ENCODE data around the gene SLC5A11. TPM values are rescaled to one million over a fixed set of nuclear protein-coding genes. Genes with fewer than 3 reads are reported as not detected.

SLC5A11 gene
- total RNA-seq, 1 experiment from 2014 or later, result 0.47 TPM

- BruUV-seq (replicated peaks), result no TSS peak
- TF ChIP-seq POLR2A (IDR thresholded peaks at IDR 0.05; ENCODE audit: borderline replicate concordance, extremely low read depth, insufficient read depth, insufficient read length) (no peak), SP1 (IDR thresholded peaks at IDR 0.05; ENCODE audit: low read depth) (no peak), REST (IDR thresholded peaks at IDR 0.05; ENCODE audit: low read depth) (no peak), SRF (IDR thresholded peaks at IDR 0.05; ENCODE audit: low read depth) (no peak), ZBTB33 (IDR thresholded peaks at IDR 0.05; ENCODE audit: extremely low read depth, insufficient replicate concordance, low read length) (no peak), EGR1 (IDR thresholded peaks at IDR 0.05; ENCODE audit: low read depth) (no peak), YY1 (IDR thresholded peaks at IDR 0.05; ENCODE audit: extremely low read depth, insufficient replicate concordance, low read depth, low read length) (no peak), POLR2AphosphoS5 (IDR thresholded peaks at IDR 0.05; ENCODE audit: low read depth, low read length) (no peak), FOSL1 (IDR thresholded peaks at IDR 0.05; ENCODE audit: low read depth) (no peak), RAD21 (IDR thresholded peaks at IDR 0.05; ENCODE audit: low read depth) (no peak), CTCF (IDR thresholded peaks at IDR 0.05 in 2 of 3, conservative IDR thresholded peaks at IDR 0.05 in 1 of 3; ENCODE audit: borderline replicate concordance in 1 of 3, insufficient read depth in 1 of 3, low read depth in 2 of 3, low read length in 2 of 3) (no peak), SIN3A (IDR thresholded peaks at IDR 0.05; ENCODE audit: low read depth) (no peak)
- TF ChIP-seq, protein P1, sequence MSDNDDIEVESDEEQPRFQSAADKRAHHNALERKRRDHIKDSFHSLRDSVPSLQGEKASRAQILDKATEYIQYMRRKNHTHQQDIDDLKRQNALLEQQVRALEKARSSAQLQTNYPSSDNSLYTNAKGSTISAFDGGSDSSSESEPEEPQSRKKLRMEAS (IDR thresholded peaks at IDR 0.05), result no peak
- H3K4me2 ChIP-seq (ENCODE audit: low read length), result no peak overlapping the region
- ChIA-PET CTCF (no interaction called here), RAD21 (ENCODE audit: low non-redundant PET in 1 of 2, low total read pairs in 2 of 2, uncharacterized antibody in 2 of 2, unreplicated experiment in 2 of 2) (no interaction called here), POLR2A (no interaction called here)
- DNase-seq (ENCODE audit: low read depth, low spot score) (no peak), ATAC-seq (no peak)
- H2AFZ ChIP-seq (ENCODE audit: low read depth, low read length, poor library complexity, severe bottlenecking), result no peak overlapping the region
- no peak overlapping the region for H3K27ac ChIP-seq (ENCODE audit: low read depth, low read length)
- H3K27me3 ChIP-seq (ENCODE audit: insufficient read depth, low read length), result no peaks in the 10 kb centered on the region
- H3K79me2 ChIP-seq (ENCODE audit: insufficient read depth, low read length), result no peaks in the 10 kb centered on the region
- intact Hi-C loops (cut with micrococcal nuclease), result no loop called here
- H4K20me1 ChIP-seq (ENCODE audit: insufficient read depth), result no peaks in the 10 kb centered on the region
- no peak overlapping the region for H3K4me3 ChIP-seq (replicated peaks in 1 of 2; ENCODE audit: low read depth in 1 of 2, low read length in 2 of 2)
- H3K4me1 ChIP-seq (ENCODE audit: control insufficient read depth in 1 of 2, insufficient read depth in 2 of 2, low read length in 2 of 2), result no peaks in the 10 kb centered on the region
- H3K9ac ChIP-seq (ENCODE audit: low read length), result no peak overlapping the region
- no peaks in the 10 kb centered on the region for H3K9me3 ChIP-seq (ENCODE audit: control insufficient read depth in 1 of 2, insufficient read depth in 1 of 2, low read depth in 1 of 2, low read length in 2 of 2)
- H3K36me3 ChIP-seq (ENCODE audit: control insufficient read depth in 1 of 2, insufficient read depth in 2 of 2, low read length in 2 of 2), result no peaks in the 10 kb centered on the region
- H3K9me2 ChIP-seq (ENCODE audit: insufficient read depth), result no peaks in the 10 kb centered on the region
Observed at GRCh38 chr16:24875466-24875865, 29.7 kb downstream of the SLC5A11 start.

Data from HCT116 (cell line).